Neural progenitor cell (in vitro differentiated cells): ENCODE results near the gene GABBR2. TPM values are rescaled to one million over a fixed set of nuclear protein-coding genes. Genes with fewer than 3 reads are reported as not detected.
A peak's percentile ranks its signal among the peaks of the same experiment; 100 is the strongest.
"Not testable (repeated sequence)": the region's sequence is repeated elsewhere in the genome, so short reads cannot be mapped to it uniquely, and the experiment has no call there.

Experiments used
- DNase-seq: peaks from one replicate; pipeline ENCODE4 v3.0.0-alpha.2; 2016; ENCODE audit warnings: low spot score
- H2AFZ ChIP-seq: fragments of 200-600 bp; sonication (generic); replicated peaks from 2 replicates; pipeline ENCODE4 v1.6.1; 2016; ENCODE audit warnings: antibody characterized with exemption
- H3F3A ChIP-seq: fragments of 200-600 bp; sonication (generic); 2 replicates; pipeline ENCODE4 v1.6.1; 2016; ENCODE audit warnings: antibody characterized with exemption, low read depth
- H3K27ac ChIP-seq: fragments of 200-600 bp; sonication (generic); 2 replicates; pipeline ENCODE4 v1.5.1; 2016; ENCODE audit warnings: mild to moderate bottlenecking
- H3K27me3 ChIP-seq: fragments of 200-600 bp; sonication (generic); 2 replicates; pipeline ENCODE4 v1.6.1; 2016; ENCODE audit warnings: mild to moderate bottlenecking, moderate library complexity
- H3K36me3 ChIP-seq: fragments of 200-600 bp; sonication (generic); 2 replicates; pipeline ENCODE4 v1.5.1; 2016
- H3K4me1 ChIP-seq: fragments of 200-600 bp; sonication (generic); 2 replicates; pipeline ENCODE4 v1.6.1; 2016; ENCODE audit warnings: mixed run types
- H3K4me2 ChIP-seq: fragments of 200-600 bp; sonication (generic); 2 replicates; pipeline ENCODE4 v1.6.1; 2016
- H3K4me3 ChIP-seq: fragments of 200-600 bp; sonication (generic); 2 replicates; pipeline ENCODE4 v1.5.1; 2016
- H3K79me2 ChIP-seq: fragments of 200-600 bp; sonication (generic); 2 replicates; pipeline ENCODE4 v1.6.1; 2016; ENCODE audit warnings: low read depth
- H3K9ac ChIP-seq: fragments of 200-600 bp; sonication (generic); 2 replicates; pipeline ENCODE4 v1.6.1; 2016
- H3K9me3 ChIP-seq: fragments of 200-600 bp; sonication (generic); 2 replicates; pipeline ENCODE4 v1.5.1; 2016; ENCODE audit warnings: low read depth
- H4K20me1 ChIP-seq: fragments of 200-600 bp; sonication (generic); 2 replicates; pipeline ENCODE4 v1.6.1; 2016; ENCODE audit warnings: low read depth
- H3K27ac Mint-ChIP-seq: 3 replicates; pipeline ENCODE4 v1.8.0; 2021; ENCODE audit warnings: mixed read lengths
- H3K27me3 Mint-ChIP-seq: 2 replicates; pipeline ENCODE4 v1.8.0; 2022; ENCODE audit warnings: low read depth, mild to moderate bottlenecking, inconsistent platforms, moderate library complexity, mixed read lengths; ENCODE audit not compliant: insufficient read depth
- H3K36me3 Mint-ChIP-seq: 3 replicates; pipeline ENCODE4 v1.8.0; 2021; ENCODE audit warnings: mixed read lengths
- H3K4me1 Mint-ChIP-seq: 3 replicates; pipeline ENCODE4 v1.8.0; 2021; ENCODE audit warnings: mixed read lengths
- H3K4me3 Mint-ChIP-seq: 3 replicates; pipeline ENCODE4 v1.8.0; 2021; ENCODE audit warnings: mild to moderate bottlenecking, moderate library complexity, mixed read lengths
- H3K9me3 Mint-ChIP-seq: 3 replicates; pipeline ENCODE4 v1.8.0; 2020; ENCODE audit warnings: mixed read lengths
- EZH2 ChIP-seq: fragments of 200-600 bp; sonication (generic); IDR thresholded peaks from 2 replicates; pipeline ENCODE4 v1.6.1; 2017; ENCODE audit warnings: antibody characterized with exemption, mild to moderate bottlenecking, moderate library complexity
- EZH2phosphoT487 ChIP-seq: fragments of 200-600 bp; sonication (generic); IDR thresholded peaks from 2 replicates; pipeline ENCODE4 v1.6.1; 2017; ENCODE audit warnings: antibody characterized with exemption
- total RNA-seq: library from RNA; depleted of rRNA; stranded (reverse); fragments of >200 nt; gene quantifications from 2 replicates; pipeline ENCODE4 v1.2.3, GENCODE V29; 2015; ENCODE audit warnings: low replicate concordance
- TF ChIP-seq, protein P1 (sequence below): fragments of 200-600 bp; sonication (generic); IDR thresholded peaks from 2 replicates; pipeline ENCODE4 v1.5.1; 2017; ENCODE audit warnings: antibody characterized with exemption, mild to moderate bottlenecking

GABBR2 gene
- total RNA-seq, 1 donor from 2014 or later = not detected

DNA sequence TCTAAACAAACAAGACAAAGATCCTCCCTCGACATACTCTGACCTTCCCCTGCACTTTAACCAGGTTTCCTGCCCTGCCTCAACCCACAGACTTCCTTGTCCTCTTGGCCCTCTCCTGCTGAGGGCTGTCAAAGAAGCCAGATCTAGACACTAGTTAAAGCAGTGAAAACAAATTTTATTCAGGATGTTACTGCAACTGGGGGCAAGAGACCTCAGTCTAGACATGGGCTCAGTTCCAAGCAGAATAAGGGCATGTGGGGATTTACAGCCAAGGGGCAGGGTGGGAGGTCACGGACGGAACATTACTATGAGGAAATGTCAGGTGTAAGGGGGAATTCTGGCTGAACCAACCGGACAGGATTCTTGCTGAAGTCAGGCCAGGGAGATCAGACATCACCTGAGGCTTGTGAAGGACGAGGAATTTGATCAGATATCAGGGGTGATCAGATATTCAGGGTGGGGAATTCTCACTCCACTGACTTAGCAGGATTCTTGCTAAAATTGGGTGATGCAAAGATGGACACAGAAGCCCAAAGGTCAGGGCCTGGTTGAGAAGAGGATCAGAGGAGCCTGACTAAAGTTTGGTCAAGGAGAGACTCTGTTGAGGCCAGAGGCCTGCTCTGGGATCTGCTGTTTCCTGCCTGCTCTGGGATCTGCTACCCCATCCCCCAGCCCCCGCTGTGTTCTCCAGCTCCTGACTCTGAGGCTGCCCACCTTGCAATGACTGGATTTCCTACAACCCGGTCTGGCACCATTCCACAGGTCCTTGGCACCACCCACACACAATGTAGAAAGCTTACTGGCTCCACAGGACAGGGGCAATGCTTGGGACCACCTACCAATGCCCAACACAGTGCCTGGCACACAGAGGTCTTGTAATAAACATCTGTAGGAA lies 21.5 kb downstream of the GABBR2 start:
- no peak overlapping the region for H3K4me2 ChIP-seq
- Mint-ChIP-seq H3K4me1 (peaks cover 6% of the 10 kb centered on the region), H3K9me3 (no peaks in the 10 kb centered on the region), H3K4me3 (no peak overlapping the region), H3K27ac (peak overlapping the region; percentile 2), H3K27me3 (peaks cover 11% of the 10 kb centered on the region), H3K36me3 (no peaks in the 10 kb centered on the region)
- H3F3A ChIP-seq = no peaks in the 10 kb centered on the region
- no peak overlapping the region for H3K4me3 ChIP-seq
- H3K4me1 ChIP-seq = no peaks in the 10 kb centered on the region
- no peak overlapping the region for H3K27ac ChIP-seq
- no peaks in the 10 kb centered on the region for H3K9me3 ChIP-seq
- TF ChIP-seq, protein P1, sequence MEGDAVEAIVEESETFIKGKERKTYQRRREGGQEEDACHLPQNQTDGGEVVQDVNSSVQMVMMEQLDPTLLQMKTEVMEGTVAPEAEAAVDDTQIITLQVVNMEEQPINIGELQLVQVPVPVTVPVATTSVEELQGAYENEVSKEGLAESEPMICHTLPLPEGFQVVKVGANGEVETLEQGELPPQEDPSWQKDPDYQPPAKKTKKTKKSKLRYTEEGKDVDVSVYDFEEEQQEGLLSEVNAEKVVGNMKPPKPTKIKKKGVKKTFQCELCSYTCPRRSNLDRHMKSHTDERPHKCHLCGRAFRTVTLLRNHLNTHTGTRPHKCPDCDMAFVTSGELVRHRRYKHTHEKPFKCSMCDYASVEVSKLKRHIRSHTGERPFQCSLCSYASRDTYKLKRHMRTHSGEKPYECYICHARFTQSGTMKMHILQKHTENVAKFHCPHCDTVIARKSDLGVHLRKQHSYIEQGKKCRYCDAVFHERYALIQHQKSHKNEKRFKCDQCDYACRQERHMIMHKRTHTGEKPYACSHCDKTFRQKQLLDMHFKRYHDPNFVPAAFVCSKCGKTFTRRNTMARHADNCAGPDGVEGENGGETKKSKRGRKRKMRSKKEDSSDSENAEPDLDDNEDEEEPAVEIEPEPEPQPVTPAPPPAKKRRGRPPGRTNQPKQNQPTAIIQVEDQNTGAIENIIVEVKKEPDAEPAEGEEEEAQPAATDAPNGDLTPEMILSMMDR = no peak
- H2AFZ ChIP-seq = no peak overlapping the region
- H3K36me3 ChIP-seq = no peaks in the 10 kb centered on the region
- no peak for DNase-seq
- no peaks in the 10 kb centered on the region for H4K20me1 ChIP-seq
- H3K27me3 ChIP-seq = no peaks in the 10 kb centered on the region
- H3K9ac ChIP-seq = no peak overlapping the region
- no peaks in the 10 kb centered on the region for H3K79me2 ChIP-seq

DNA sequence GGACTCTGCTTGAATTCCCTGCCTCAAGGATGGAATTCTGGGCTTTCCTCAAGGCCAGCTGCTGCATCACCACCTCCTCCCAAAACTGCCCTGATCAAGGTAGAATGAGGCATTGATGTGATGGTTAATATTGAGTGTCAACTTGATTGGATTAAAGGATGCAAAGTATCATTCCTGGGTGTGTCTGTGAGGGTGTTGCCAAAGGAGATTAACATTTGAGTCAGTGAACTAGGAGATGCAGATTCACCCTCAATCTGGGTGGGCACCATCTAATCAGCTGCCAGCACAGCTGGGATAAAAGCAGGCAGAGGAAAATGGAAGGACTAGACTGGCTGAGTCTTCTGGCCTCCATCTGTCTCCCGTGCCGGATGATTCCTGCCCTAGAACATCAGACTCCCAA lies 23.9 kb downstream of the GABBR2 start:
- not testable (repeated sequence) for H3K4me1 ChIP-seq, H3K4me2 ChIP-seq, H3K27me3 ChIP-seq, H4K20me1 ChIP-seq, H3K9ac ChIP-seq, H3K36me3 ChIP-seq, H3F3A ChIP-seq, H3K4me3 Mint-ChIP-seq, H3K4me3 ChIP-seq, H3K36me3 Mint-ChIP-seq, H3K9me3 Mint-ChIP-seq, H3K27me3 Mint-ChIP-seq, H3K79me2 ChIP-seq, H3K4me1 Mint-ChIP-seq, DNase-seq, H2AFZ ChIP-seq, H3K27ac Mint-ChIP-seq, H3K27ac ChIP-seq, H3K9me3 ChIP-seq

DNA sequence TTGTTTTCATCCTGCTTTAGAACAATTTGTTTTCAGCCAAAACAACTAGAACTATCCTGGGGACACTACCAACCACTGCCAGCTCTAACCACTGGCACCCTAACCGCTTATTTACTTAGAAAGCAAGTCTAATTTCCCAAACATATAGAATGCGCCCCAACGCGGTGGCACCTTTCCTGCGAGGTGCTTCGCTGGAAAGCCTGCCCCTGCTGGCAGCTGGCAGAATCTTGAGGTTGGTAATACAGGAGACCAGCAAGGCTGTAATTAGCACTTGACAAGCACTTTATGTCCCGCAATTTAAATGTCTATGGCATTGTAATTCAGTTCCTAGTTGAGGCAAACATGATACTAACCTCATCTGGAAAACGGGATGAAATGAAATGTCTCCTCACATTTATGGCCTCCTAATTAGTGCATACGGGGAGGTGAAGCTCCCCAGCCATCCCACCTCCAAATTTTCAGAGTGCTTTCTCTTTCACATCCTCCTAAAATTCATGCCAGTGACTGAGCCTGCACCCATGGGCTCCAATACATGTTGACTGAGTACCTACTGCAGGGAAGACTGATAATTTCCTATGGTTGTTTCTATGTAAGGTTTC lies 30.4 kb downstream of the GABBR2 start:
- Mint-ChIP-seq H3K27me3 (peaks cover 10% of the 10 kb centered on the region), H3K27ac (no peak overlapping the region), H3K4me1 (no peaks in the 10 kb centered on the region), H3K36me3 (no peaks in the 10 kb centered on the region), H3K4me3 (no peak overlapping the region), H3K9me3 (peaks cover 5% of the 10 kb centered on the region)
- no peaks in the 10 kb centered on the region for H4K20me1 ChIP-seq
- H3K79me2 ChIP-seq = no peaks in the 10 kb centered on the region
- H3K4me2 ChIP-seq = no peak overlapping the region
- no peaks in the 10 kb centered on the region for H3K36me3 ChIP-seq
- H3K9ac ChIP-seq = no peak overlapping the region
- DNase-seq = peak; percentile 56
- H3K9me3 ChIP-seq = no peaks in the 10 kb centered on the region
- no peaks in the 10 kb centered on the region for H3F3A ChIP-seq
- TF ChIP-seq, protein P1 = peak; percentile 82
- TF ChIP-seq EZH2phosphoT487 = no peak
- H3K27ac ChIP-seq = no peak overlapping the region
- H3K4me1 ChIP-seq = no peaks in the 10 kb centered on the region
- H3K4me3 ChIP-seq = no peak overlapping the region
- H3K27me3 ChIP-seq = peaks cover 7% of the 10 kb centered on the region
- peak overlapping the region; percentile 53 for H2AFZ ChIP-seq

DNA sequence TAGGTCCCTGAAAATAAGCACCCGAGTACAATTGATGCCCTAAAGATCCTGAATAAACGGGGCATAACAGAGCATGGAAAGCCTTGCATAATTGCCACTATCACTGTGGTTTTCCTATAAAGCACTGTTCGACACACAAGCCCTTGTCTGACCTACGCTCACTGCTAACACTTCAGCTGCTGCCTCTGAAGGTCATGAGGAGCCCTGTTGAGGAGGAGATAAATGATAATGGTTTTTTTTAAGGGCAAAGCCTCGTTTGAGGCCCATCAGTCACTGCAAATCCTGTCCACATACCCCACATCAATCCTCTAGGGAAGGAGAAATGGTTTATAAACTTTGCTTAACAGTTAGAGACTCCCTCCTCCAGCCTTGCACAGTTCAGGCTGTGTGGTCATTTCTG lies 35.1 kb downstream of the GABBR2 start:
- H3K36me3 Mint-ChIP-seq = no peaks in the 10 kb centered on the region
- Histone ChIP-seq H3K79me2 (no peaks in the 10 kb centered on the region), H3K4me1 (no peaks in the 10 kb centered on the region), H3K9ac (no peak overlapping the region), H3K36me3 (no peaks in the 10 kb centered on the region), H4K20me1 (no peaks in the 10 kb centered on the region), H3K9me3 (no peaks in the 10 kb centered on the region), H3K27me3 (peaks cover 7% of the 10 kb centered on the region), H3K27ac (no peak overlapping the region), H3K4me2 (no peak overlapping the region), H2AFZ (no peak overlapping the region), H3K4me3 (no peak overlapping the region), H3F3A (no peaks in the 10 kb centered on the region)
- H3K4me1 Mint-ChIP-seq = no peaks in the 10 kb centered on the region
- H3K9me3 Mint-ChIP-seq = peaks cover 5% of the 10 kb centered on the region
- no peak for DNase-seq
- TF ChIP-seq EZH2phosphoT487 = no peak
- TF ChIP-seq, protein P1 = no peak
- TF ChIP-seq EZH2 = no peak
- H3K27me3 Mint-ChIP-seq = peaks cover 7% of the 10 kb centered on the region
- no peak overlapping the region for H3K4me3 Mint-ChIP-seq
- no peak overlapping the region for H3K27ac Mint-ChIP-seq
